Stimulated activated CD8-positive, alpha-beta memory T cell treated with anti-CD3 and anti-CD28 coated beads, Interleukin-15, amount 100 ng/mL, for 1 hour (primary cell): Measurements from ENCODE around the gene TEDC1.

Source experiments
- DNase-seq: peaks from one replicate; pipeline ENCODE4 v3.0.0-alpha.2; 2020; ENCODE audit warnings: low read depth

The TEDC1 gene

DNA sequence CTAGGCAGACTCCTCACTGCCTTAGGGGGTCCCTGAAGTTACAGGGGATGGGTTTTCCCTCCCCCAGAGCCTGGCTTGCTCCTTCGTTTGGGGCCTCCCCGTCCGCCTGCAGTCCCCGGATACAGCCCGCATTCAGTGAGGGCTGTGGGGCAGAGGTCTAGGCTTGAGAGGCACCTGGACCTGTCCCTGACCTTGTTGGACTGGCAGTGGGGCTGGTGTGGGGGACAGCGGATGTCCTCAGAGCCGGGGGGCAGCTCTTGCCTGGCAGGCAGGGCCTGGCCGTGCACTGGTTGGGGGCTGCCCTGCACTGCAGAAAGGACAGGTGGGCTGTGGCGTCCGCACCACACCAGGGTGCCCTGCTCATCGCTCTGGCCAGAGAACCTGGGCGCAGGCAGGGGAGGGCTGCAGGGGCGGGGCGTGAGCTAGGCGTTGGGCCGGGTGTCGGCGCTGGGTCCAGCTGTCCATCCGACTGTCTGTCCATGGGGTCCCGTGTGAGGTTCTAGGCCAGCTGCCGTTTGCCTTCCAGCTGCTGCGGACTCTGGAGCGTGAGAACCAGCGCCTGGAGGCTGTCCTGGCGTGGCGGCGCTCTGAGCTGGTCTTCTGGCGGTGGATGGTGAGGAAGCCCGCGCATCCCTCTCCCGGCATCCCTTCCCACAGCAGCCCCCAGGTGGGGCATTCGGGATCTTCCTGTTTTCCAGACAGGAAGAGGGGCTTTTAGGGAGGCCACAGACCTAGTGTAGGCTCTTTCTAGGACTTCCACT, 6.0 kb downstream of the TEDC1 start:
- DNase-seq: no peak

DNA sequence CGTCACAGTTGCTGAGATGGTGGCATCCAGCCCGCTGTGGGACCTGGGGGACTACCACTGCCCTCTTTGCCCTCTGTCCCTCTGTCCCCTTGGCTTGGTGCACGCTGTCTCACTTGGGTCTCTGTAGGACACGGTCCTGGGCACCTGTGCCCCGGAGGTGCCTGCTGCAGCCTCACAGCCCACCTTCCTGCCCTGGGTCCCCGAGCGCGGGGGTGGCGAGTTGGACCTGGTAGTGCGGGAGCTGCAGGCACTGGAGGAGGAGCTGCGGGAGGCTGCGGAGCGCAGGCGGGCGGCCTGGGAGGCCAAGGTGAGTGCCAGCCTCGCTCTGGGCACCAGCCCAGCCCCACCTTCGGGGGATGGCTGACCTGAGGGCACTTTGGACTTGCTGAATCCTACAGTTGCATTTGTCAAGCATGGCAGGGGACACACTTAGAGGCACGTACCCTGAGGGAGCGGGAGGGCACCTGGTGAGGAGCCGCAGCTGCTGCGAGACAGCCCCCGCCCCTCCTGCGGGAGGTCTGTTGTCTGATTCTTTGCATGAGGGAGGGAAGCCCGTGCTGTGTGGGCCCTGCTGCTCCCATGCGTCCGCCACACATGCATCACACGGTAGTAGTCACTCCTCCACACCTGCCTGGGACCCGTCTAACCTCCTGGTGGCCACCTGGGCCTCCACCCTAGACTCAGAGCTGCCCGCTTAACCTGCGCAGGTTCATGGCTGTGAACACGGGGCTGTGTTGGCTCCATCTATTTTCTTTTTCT, 6.8 kb downstream of the TEDC1 start:
- no peak for DNase-seq

DNA sequence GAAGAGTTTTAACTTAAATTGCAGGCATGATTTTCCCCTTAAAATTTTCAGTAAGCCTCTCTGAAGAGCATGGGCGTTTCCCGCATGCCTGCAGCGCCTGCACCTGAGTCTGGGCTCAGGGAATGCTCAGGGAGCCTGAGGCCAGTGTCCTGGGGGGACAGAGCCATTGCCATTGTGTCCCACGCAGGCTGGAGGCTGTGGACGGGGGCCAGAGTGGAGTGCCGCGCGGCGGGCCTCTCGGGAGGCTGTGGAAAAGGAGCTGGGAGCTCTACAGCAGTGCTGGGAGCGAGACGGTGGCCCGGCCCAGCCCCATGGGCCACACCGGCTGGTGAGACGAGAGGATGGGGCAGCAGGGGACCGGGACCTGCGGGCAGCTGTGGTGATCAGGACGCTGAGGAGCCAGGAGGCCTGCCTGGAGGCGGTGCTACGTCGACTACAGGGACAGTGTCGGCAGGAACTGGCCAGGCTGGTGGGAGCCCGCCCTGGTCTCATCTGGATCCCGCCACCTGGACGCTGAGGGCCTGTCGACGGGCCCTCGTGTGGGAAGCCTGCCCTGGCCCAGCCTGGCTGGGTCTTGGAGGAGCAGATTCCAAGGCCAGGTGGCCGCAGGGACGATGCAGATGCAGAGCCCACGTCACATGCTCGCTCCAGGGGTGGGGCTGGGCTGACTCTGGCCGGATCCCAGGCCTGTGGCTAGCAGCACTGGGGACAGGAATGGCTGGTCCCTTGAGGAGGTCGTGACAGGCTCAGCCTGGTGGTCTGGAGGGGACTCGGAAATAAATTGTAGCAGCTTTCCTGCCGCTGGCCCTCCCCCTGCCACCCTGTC, 7.6 kb downstream of the TEDC1 start:
- DNase-seq: no peak

DNA sequence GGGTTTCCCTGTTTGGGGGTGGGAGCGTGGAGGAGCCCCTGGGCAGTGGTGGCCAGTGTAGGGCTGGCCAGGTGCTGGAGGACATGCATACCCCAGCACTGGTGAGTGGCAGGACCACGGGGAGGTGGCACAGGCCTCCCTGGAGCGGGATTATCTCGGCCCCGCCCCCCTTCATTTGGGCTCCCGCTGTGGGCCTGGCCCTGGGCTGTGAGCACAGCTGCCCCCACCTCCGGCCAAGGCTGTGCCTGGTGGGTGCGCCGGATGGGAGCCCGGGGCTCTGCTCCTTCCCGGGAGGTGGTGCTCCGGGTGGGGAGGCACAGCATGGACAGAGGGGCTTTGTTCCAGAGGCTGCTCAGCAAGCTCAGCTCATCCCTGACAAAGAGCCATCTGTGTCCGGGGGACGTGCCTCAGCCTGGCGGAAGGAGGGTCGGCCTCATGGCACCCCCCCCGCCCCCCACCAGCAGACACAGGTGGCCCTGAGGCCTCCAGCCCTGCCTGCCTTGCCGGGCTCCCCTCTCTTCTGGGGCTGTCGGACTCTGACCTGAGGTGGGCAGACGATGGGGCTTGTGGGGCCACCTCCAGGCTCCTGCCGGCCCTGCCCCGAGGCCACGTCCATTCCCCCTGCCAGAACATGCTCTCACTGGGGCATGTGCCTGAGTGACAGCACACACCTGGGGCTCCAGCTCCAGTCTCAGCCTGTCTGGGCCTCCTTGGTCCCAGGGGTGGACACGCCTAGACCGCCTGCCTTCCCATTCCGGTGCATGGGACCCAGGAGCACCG, 8.4 kb downstream of the TEDC1 start:
- DNase-seq: no peak

DNA sequence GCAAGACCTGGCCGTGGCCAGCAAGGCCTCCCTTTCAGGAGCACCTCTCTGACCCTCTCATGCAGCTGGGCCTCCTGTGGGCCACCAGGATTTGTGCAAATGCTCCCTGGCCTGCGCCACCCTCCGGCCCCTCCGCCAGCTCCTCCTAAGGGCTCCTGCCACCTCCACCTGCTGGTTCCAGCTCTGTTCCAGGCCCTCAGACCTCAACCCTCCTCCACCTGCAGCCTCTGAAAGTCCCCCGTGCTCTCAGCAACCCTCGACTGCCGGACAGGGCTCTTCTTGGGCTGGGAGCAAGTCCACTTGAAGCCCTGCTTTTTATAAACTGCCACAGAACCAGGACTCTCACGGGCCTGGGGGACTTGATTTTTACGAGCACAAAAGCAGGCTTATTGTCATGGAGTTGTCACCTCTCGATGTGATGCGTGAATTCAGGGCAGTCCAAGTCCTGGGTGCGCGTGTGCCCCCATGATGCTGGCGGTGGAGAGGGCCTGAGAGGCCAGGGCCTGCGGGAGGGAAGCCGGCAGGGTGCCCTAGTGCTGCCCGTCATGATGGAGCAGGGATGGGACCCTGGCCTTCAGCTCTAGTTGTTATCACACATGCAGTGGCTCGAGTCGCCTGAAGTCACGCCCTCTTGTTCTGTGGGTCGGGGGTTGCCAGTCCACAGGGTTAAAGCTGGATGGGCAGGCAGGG, 9.1 kb downstream of the TEDC1 start:
- no peak for DNase-seq

DNA sequence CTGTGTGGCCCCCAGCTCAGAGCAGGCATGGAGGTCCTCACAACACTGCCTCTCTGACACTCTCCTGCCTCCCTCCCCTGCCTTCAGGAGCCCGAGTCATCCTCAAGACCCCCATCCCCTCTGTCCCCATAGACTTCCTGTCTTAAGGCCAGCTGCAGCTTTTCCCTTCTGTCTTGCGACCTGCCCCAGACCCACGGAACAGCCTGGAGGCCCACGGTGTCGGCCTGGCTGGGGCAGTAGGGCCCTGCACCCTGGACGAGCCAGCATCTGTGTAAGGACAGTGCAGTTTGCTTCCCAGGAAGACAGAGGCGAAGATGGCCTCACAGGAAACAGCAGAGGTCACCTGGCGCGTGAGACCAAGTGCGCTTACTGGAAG, 9.7 kb downstream of the TEDC1 start:
- DNase-seq: no peak

DNA sequence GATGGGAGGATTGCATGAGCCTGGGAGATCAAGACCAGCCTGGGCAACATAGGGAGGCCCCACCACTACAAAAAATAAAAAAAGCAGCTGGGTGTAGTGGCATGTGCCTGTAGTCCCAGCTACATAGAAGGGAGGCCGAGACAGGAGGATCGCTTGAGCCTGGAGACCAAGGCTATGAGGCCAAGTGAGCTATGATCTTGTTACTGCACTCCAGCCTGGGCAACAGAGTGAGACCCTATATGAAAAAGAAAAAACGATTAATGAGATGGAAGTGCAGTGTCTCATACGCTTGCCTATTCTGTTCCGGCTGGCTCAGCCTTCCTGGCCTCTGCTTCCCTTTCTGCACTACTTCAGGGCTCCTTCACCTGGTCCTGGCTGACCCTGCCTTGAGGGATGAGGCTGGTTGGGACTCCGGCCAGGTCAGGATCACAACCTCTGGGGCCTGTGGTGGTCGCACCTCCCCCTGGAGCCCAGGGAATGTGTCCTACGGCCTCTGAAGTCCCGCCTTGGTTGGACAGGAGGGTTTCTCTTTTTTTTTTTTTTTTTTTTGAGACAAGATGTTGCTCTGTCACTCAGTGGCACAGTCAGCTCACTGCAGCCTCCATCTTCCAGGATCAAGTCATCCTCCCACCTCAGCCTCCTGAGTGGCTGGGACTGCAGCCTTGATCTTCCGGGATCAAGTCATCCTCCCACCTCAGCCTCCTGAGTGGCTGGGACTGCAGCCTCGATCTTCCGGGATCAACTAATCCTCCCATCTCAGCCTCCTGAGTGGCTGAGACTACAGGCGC, 10.7 kb downstream of the TEDC1 start:
- no peak for DNase-seq

DNA sequence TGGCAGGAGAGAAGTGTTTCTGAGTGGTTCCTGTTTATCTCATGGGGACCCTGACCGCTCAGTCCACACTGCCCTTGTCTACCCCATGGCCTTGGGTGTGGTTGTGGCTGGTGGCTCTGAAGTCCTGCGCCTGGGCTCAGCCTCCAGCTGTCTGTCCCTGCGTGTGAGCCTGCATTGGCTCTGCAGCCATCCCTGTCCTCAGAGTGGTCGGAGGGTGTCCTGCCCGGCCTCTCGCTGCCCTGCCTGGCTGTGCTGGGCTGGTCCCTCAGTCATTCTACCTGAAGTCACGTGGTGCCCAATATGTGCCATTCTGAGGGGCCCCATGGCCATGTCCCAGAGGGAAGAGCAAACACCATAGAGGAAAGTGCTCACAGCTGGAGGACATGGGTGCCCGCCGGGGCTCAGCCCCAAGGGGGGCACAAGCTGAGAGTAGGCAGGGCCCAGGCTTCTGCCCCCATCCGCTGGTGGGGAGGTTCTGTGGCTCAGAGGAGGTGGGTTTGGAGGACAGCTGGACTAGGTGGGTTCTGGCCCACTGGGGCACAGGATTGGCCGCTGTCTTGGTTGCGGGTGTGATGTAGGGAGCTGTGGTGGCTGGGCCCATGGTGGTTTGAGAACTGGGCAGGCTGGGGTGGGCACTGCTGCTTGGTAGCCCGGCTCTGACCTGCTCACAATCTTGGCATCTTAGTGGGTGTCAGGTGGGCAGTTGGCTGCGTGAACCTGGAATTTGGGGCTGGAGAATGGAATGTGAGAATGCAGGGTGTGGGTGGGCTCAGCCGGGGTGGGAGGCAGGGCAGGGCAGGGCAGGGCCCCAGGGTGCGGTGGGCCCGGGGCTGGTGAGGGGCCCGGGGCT, 11.6 kb downstream of the TEDC1 start:
- no peak for DNase-seq

DNA sequence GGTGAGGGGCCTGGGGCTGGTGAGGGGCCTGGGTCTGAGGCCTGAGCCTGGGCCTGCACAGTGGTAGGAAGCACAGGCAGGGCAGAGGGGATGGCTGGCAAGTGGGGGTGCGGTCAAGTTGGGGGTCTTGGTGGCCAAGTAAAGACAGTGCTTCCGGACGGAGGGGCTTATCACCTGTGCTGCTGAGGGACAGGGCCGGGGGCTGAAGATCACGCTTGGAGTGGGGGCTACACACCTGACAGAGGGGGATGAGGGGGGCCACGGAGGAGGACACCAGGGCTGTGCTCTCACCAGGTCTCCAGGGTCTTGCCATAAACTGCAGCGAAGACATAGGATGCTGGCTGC, 12.2 kb downstream of the TEDC1 start:
- DNase-seq: no peak

DNA sequence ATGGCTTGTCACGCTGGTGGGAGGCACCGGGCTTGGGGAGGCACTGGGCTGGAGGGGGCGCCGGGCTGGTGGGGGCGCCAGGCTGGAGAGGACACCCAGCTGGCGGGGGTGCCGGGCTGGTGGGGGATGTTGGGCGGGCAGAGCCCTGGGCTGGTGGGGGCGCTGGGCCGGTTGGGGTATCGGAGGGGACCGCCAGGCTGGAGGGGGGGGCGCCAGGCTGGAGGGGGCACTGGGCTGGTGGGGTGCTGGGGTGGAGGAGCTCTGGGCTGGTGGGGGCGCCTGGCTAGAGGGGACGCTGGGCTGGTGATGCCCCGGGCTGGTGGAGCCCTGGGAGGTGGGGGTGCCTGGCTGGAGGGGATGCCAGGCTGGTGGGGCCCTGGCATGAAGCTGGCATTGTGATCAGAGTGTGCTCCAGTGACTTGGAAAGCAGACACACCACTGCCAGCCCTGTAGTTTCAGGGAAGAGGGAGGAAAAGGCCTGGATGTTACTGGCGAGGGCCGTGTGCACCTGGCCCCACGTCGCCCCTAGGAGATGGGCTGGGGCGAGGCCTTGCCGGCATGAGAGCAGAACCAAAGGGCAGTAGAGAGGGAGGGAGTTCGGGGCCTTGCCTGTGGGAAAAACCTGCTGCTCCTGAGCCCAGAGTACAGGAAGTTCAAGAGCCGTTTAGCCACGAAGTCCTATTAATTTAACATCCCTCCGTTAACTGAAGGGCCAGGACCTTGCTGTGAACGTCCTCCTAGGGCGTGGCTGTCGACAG, 13.1 kb downstream of the TEDC1 start:
- no peak for DNase-seq

DNA sequence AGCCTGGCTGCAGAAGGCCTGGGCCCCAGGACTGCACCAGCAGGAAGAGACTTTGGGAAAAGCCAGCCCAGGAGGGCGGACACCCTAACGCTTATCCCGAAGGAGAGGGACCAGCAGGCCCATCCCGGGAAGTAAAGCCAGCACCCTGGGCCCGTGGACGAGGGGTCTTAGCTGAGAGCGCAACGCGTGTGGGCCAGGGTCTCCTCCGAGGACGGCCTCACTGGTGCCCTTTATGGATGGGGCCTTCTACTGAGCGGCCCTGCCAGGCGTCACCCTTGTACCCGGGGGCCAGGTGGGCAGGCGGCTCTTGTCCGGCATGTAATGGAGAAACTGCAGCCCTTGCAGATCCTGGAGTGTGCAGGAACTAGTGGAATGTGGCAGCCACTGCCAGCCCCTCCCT, 14.1 kb downstream of the TEDC1 start:
- no peak for DNase-seq

DNA sequence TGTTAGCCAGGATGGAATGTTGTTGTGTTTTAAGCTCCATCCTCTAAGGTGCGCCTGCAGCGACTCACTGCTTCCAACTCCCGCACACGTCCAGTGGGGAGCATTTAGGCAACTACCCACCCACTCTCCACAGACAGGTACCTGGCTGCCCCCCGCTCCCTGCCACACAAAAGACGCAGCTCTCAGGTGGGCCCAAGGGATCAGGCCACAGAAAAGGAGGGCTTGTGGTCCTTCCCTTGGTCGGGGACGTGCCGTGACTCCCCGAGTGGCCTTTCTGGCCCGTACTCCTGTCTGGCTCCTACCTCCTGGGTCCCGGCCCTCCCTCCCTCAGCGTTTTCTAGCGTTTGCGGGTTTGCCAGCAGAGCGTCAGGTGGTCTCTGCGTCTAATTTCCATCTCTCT, 16.2 kb downstream of the TEDC1 start:
- DNase-seq: no peak

DNA sequence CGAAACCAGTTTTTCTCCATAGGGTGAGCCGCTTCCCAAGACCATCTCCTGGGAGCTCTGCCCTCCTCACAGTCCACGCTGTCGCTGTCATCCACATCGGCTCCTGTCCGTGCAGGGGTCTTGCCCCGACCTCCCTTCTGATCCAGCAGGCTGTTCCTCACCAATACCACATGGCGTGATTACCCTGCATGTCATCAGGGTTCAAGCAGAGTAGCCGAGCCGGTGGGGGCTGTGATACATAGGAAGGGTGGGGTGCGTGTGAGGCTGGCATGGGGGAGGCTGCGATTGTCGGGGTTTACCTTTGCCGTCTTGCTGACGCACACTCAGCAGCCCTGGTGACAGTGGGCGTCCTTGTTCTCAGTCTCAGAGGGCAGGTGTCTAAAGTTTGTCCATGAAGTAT, 17.0 kb downstream of the TEDC1 start:
- DNase-seq: no peak

DNA sequence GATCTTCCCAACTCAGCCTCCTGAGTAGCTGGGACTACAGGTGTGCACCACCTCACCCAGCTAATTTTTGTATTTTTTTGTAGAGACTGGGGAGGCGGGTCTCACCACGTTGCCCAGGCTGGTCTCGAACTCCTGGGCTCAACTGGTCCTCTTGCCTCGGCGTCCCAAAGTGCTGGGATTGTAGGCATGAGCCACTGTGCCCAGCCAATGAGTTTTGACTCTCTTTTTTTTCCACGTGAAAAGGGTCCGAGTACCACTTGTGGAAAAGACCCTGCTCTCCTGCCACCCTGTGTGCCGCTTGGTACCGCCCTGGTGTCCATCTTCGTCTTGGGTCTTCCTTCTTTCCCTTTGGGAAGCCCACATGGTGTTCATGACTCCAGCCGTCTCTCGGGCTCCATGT, 17.6 kb downstream of the TEDC1 start:
- DNase-seq: no peak

DNA sequence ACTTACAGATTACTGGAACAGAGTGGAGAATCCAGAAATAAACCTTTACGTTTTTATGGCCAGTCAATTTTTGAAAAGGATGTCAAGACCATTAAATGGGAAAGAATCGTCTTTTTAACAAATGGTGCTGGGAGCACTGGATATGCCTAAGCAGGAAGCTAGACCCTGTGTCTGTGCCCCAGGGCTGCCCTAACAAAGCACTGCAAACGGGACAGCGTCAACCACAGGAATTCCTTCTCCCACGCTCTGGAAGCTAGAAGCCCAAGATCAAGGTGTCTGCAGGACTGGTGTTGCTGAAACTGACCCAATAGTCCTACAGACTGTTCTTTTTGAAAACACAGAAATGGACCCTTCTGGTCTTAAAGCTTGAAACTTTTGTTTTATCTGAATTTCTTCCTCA, 26.1 kb downstream of the TEDC1 start:
- DNase-seq: no peak

DNA sequence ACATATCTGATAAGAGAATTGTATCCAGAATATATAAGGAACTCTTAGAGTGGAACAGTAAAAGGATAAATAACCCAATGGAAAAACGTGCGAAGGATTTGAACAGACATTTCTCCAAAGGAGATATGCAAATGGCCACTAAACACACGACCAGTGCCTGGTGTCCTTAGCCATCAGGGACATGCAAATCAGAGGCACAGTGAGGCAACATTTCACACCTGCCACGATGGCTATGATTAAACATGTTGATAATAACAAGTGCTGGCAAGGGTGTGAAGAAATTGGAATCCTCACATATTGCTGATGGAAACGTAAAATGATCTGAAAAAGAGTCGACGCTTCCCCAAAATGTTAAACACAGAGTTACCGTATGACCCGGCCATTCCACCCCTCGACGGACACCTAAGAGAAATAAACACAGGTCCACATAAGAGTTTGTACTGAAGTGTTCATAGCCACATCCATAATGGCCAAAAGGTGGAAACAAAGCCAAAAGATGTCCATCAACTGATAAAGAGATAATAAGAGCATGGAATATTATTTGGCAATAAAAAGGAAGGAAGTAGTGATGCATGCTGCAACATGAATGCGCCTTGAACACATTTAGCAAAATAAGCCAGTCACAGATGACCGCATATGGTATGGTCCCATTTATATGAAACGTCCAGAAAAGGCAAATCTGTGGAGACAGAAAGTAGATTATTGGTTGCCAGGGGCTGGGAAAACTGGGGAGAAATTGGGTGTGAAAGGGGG, 29.1 kb downstream of the TEDC1 start:
- no peak for DNase-seq

DNA sequence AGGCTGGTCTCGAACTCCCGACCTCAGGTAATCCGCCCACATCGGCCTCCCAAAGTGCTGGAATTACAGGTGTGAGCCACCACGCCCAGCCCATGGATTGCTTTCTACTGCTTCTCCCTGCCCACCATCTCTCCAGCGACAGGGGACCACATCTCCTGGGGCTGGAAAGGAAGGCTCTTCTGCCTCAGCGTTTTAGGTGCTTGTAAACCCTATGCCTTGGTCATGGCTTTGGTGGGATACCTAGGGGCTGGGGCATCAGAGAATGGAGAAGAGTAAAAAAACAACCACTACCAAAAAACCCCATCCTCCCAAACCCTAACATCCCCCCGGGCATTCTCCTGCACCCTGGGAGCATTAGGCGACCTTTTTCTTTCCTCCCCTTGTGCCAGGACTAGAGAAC, 34.3 kb downstream of the TEDC1 start:
- no peak for DNase-seq
